Measurements from ENCODE around the gene DGCR2. TPM values are rescaled to one million over a fixed set of nuclear protein-coding genes. Genes with fewer than 3 reads are reported as not detected.
"Not testable (repeated sequence)": the region's sequence is repeated elsewhere in the genome, so short reads cannot be mapped to it uniquely, and the experiment has no call there.

DGCR2 gene
- total RNA-seq, 1 donor = 80.0 TPM

- DNase-seq (ENCODE audit: low read depth in 2 of 3, low spot score in 2 of 3) = not testable (repeated sequence)
Measured at GRCh38 chr22:19035126-19035473, 87.1 kb downstream of the DGCR2 start.

DNA sequence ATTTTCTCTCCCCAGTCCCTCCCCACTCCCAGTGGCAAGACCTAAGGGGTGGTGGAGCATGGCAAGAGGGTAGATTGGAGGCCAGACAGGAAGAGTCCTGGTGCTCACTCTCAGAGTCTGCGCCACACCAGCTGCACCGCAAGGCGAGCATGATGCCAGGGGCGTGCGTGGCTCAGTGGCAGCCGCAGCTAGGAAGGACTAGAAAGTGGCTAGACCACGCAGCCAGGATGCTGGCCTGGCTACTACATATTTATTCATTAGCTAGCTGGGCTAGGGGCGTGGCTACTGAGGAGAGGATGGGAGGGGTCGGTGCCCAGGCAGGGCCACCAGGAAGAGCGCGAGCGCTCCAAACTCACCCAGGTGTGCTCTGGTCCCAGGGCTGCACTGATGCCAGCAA is 87.5 kb downstream of the DGCR2 start:
- DNase-seq (ENCODE audit: low read depth in 2 of 3, low spot score in 2 of 3) = not testable (repeated sequence)

- not testable (repeated sequence) for DNase-seq (ENCODE audit: low read depth in 2 of 3, low spot score in 2 of 3)
Measured at GRCh38 chr22:19034031-19034723, 88.0 kb downstream of the DGCR2 start.

- not testable (repeated sequence) for DNase-seq (ENCODE audit: low read depth in 2 of 3, low spot score in 2 of 3)
Measured at GRCh38 chr22:19033568-19033905, 88.7 kb downstream of the DGCR2 start.

DNA sequence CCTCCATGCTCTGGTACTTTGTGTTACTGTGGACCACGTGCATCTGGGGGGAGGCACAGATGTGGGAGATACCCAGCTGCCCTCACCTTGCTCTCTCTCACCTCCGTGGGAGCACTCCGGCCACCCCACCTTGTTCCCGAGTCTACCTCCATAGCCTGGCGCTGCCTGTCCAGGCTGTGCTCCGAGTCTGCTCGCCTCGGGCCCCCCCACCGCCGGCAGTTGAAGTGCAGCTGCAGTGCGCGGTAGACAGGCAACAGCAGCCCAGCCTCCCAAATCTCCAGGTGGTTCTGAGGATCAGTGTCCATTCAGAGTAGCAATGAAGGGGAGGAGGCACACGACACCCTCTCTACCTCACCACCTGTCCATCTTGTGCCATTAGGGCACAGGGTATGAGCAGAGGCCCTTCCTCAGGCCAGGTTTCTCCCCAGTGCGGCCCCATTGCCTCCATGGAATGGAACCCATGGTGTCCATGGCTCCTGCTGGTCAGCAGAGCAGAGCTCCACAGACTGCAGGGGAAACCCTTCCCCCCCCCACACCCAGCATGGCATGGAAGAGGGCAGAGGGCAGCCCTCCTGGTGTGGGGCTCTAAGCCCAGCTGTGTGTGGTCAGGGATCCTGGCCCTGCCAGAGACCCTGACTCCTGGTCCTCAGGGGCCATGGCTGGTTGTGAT is 89.2 kb downstream of the DGCR2 start:
- not testable (repeated sequence) for DNase-seq (ENCODE audit: low read depth in 2 of 3, low spot score in 2 of 3)

- DNase-seq (ENCODE audit: low read depth in 2 of 3, low spot score in 2 of 3) = not testable (repeated sequence)
Measured at GRCh38 chr22:19032156-19032785, 89.9 kb downstream of the DGCR2 start.

DNA sequence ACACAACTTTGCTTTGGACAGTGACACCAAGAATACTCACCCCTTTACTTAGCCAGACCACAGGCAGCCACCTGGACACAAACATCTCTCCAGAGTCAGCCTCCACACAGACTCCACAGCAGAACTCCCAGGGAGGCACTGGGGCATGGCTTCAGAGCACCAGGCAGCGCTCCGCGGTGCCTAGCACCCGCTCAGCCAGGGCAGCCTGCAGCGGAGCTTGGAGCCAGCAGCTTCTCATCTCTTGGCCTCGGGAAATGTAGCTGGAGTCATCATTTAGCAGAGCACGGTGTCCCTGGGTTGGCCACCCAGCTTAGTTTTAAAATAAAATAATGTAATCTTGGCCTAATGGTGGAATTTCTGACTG is 91.3 kb downstream of the DGCR2 start:
- DNase-seq (ENCODE audit: low read depth in 2 of 3, low spot score in 2 of 3) = not testable (repeated sequence)

- not testable (repeated sequence) for DNase-seq (ENCODE audit: low read depth in 2 of 3, low spot score in 2 of 3)
Measured at GRCh38 chr22:19030226-19030888, 91.9 kb downstream of the DGCR2 start.

DNA sequence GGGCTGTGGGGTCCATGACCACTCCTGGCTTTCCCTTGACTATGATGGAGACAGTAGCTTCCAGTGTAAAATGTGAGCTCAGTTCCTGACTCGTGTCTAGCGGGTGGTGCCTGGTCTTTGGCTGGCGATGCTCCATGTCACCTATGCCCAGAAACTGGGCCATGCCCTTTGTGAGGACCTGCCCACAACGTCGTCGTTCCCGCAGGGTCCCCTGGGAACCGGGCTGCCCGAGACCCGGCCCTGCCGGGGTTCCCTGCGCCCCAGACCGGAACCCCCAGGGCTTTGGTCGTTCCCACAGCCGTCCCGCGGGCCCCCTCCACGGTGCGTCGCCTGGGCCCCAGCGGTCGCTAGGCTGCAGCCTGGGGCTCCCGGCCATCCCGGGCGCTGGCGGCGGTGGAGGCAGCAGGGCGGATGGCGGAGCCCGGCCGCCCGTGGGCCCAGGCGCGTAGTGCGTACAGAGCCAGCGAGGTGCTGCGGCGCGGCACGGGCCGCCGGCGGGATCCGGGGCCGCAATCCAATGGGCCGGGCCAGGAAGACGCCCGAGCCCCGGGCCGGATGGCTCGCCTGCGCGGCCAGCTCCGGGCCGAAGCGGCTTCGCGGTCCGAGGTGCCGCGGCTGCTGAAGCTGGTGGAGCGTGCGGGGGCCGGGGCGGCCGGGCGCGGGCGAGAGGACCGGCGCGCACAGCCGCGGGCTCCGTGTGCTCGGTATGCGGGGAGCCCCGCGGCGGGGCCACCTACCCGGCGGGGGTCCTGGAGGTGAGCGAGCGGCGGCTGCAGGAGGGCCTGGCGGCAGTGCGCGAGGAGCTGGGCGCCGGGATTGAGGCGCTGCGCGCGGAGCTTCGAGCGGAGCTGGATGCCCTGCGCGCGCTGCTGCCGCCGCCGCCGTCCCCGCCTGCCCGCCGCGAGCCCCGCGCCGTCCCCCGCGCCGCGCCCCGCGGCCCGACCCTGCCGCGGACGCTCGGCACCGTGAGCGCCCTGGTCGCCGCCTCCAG is 92.8 kb downstream of the DGCR2 start:
- not testable (repeated sequence) for DNase-seq (ENCODE audit: low read depth in 2 of 3, low spot score in 2 of 3)

DNA sequence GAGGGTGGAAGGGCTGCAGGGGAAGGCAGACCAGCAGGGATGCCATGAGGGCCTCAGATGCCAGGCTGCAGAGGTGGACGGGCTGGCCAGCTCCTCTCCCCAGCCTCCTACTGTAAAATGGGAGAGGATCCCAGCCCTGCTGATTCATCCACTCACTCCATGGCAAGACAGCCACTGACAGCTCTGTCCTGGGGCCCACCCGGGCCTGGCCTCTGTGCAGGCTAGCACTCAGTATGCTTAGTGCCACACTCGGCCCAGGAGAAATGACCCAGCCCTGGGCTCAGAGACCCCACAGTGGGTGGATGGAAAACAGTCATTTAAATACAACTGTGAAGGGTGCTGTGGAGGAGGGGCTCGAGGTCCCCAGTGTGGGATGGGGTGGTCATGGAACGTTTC is 94.2 kb downstream of the DGCR2 start:
- not testable (repeated sequence) for DNase-seq (ENCODE audit: low read depth in 2 of 3, low spot score in 2 of 3)

DNA sequence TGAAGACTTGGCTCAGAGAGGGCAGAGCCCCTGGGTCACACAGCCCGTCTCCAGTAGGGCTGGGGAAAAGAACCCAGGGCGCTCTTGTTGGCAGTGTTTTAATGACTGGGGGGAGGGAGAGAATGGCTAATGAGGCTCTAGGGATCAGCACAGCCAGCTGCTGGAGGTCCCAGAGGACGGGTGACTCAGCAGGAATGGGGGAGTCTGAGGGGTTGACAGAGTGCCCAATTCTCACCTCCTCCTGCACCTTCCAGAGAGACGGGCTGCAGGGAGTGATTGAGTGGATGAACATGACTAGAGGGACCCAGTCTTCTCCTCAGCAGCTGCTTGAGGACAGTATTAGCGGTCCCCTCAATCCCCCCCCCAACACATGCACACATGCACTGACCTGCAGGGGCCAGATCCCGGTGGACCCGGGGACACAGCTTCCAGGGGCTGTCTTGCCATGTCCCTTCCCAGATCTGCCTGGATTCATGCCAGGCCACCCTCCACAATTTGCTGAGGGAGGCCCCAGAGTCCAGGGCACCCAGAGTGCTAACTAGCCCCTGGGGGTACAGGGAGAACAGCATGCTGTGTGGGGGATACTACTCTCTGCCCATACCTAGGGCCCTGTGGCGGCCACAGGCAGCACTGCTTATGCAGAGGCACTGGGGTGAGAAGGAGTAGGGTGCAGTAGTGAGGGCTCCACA is 94.7 kb downstream of the DGCR2 start:
- DNase-seq (ENCODE audit: low read depth in 2 of 3, low spot score in 2 of 3) = not testable (repeated sequence)

DNA sequence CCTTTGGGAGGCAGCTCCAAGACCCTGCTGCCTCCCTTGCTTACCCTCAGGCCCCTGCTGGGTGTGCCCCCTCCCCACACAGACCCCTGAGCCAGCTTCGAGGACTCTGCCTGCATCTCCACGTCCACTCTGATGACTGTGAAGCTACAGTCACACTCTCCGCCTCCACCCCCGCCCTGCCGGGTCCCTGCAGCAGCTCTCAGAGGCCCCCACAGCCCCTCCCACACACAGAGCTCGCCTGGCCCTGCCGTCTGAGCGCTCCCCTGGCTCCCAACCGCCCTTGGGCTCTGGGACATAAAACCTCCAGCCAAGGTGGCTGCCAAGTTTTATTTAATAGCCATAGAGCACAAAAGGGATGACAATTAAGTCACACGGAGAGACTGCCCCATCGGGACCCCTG is 96.1 kb downstream of the DGCR2 start:
- not testable (repeated sequence) for DNase-seq (ENCODE audit: low read depth in 2 of 3, low spot score in 2 of 3)

GRCh38 chr22:19024956-19025489 is 97.2 kb downstream of the DGCR2 start:
- DNase-seq (ENCODE audit: low read depth in 2 of 3, low spot score in 2 of 3) = not testable (repeated sequence)

DNA sequence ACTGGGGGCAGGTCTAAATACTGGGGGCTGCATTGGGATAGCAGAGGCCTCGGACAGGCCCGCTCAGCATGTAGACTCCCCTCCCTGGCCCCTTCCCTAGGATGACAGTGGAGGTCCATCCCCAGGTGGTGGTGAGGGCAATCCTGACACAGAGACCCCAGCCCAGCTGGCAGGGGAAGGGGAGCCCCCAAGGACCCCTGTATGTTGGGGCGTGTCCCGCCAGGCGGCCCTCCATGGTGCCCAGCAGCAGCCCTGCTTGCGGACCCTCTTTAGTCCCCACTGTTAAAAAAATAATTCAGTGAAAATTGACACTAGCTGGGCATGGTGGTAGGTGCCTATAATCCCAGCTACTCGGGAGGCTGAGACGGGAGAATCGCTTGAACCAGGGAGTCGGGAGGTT is 98.3 kb downstream of the DGCR2 start:
- DNase-seq (ENCODE audit: low read depth in 2 of 3, low spot score in 2 of 3) = not testable (repeated sequence)

- peak in 2 of 3 donors; percentile 27 to 58 for DNase-seq (ENCODE audit: low read depth in 2 of 3, low spot score in 2 of 3)
Measured at GRCh38 chr22:19022755-19023154, 99.5 kb downstream of the DGCR2 start.

DNA sequence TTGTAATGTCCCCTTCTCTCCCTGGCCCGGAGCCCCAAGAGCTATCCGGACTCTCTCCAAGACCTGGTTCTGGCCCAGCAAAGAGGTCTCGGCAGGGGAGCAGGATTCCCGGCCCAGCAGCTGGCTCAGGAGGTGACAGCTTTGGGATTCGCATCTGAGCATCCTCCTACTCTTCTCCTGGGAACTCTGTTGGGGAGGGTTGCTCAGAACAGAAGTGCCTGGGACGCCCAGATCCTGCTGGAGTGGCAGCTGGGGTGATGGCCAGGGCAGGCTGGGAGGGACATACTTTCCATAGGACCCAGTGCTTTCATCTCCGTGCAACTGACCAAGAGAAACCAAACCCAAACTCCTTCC is 102.6 kb downstream of the DGCR2 start:
- no peak for DNase-seq (ENCODE audit: low read depth in 2 of 3, low spot score in 2 of 3)

DNA sequence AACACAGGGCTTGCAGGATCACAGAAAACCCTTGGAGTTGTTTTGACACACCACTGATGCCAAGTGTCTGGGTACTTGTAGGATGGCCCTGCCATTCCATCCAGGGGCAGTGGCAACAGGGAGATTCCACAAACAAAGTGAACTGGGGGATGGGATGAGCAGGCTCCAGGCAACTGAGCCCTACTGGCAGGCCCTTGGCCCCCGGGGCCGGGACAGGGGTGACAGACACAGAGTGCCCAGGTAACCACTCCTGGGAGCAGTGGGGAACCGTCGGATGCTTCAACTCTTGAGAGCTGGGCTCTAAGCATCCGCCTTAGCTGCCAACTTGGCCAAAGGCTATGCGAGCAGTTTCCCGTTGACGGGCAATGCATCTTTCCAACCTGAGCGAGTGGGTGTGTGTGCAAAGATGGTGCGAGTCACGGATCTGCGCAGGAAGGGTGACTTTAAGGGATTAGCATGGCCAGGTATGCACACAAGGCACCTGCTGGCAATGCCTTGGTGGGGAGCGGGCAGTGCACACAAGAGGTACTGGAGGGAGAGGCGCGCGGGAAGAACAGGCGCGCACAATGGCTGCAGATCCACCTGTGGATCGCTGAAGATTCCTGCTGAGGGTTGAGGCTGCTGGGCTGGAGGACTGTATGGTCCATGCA is 103.1 kb downstream of the DGCR2 start:
- no peak for DNase-seq (ENCODE audit: low read depth in 2 of 3, low spot score in 2 of 3)

- DNase-seq (ENCODE audit: low read depth in 2 of 3, low spot score in 2 of 3) = no peak
Measured at GRCh38 chr22:19018256-19018655, 104.0 kb downstream of the DGCR2 start.
